Keratinocyte (primary cell): ENCODE measurements around the gene ZDHHC24. TPM values are rescaled to one million over a fixed set of nuclear protein-coding genes. Genes with fewer than 3 reads are reported as not detected.

ENCODE experiments used
- DNase-seq: peaks from one replicate; pipeline ENCODE4 v3.0.0-alpha.2; 2011; ENCODE audit warnings: low read depth, missing footprints, low spot score
- FAIRE-seq: peaks from 2 replicates; lab custom pipeline; 2011; peaks lifted over from hg19 to GRCh38; lab: Jason Lieb, UNC
- H2AFZ ChIP-seq: 2 replicates; pipeline ENCODE4 v1.6.0; 2012; ENCODE audit warnings: low read length, control low read depth, inconsistent platforms; ENCODE audit not compliant: control insufficient read depth
- H3K27ac ChIP-seq: 2 replicates; pipeline ENCODE4 v1.5.1; 2011; ENCODE audit warnings: low read length; ENCODE audit not compliant: control insufficient read depth, insufficient read depth
- H3K27me3 ChIP-seq: 3 replicates; pipeline ENCODE4 v1.6.0; 2011; ENCODE audit warnings: low read length; ENCODE audit not compliant: control insufficient read depth, insufficient read depth; ENCODE audit errors: extremely low read depth
- H3K36me3 ChIP-seq, 2 experiments: 2 replicates in 1 of 2; 3 replicates in 1 of 2; pipeline ENCODE4 v1.5.1; 2011; ENCODE audit warnings: low read length in 2 of 2, mild to moderate bottlenecking in 1 of 2; ENCODE audit not compliant: control insufficient read depth in 2 of 2, insufficient read depth in 2 of 2; ENCODE audit errors: extremely low read depth in 1 of 2
- H3K4me1 ChIP-seq: 3 replicates; pipeline ENCODE4 v1.5.1; 2011; ENCODE audit warnings: low read length; ENCODE audit not compliant: control insufficient read depth, insufficient read depth; ENCODE audit errors: extremely low read depth
- H3K4me2 ChIP-seq: 3 replicates; pipeline ENCODE4 v1.6.0; 2011; ENCODE audit warnings: low read depth, low read length; ENCODE audit not compliant: control insufficient read depth, insufficient read depth; ENCODE audit errors: extremely low read depth
- H3K4me3 ChIP-seq, 3 experiments: fragments of 200-600 bp in 1 of 3; sonication (generic) in 1 of 3; 2 replicates in 2 of 3; 3 replicates in 1 of 3; pipeline ENCODE4 v1.5.1; 2011 to 2016; ENCODE audit warnings: low read length in 3 of 3, mild to moderate bottlenecking in 3 of 3, control low read depth in 2 of 3, inconsistent platforms in 1 of 3, low read depth in 1 of 3, mixed read lengths in 1 of 3, mixed run types in 1 of 3, moderate library complexity in 1 of 3; ENCODE audit not compliant: control insufficient read depth in 2 of 3, insufficient read depth in 2 of 3; ENCODE audit errors: extremely low read depth in 1 of 3
- H3K79me2 ChIP-seq: 2 replicates; pipeline ENCODE4 v1.6.0; 2012; ENCODE audit warnings: low read length; ENCODE audit not compliant: control insufficient read depth, insufficient read depth
- H3K9ac ChIP-seq: 3 replicates; pipeline ENCODE4 v1.6.0; 2011; ENCODE audit warnings: low read length; ENCODE audit not compliant: control insufficient read depth, insufficient read depth; ENCODE audit errors: extremely low read depth
- H3K9me1 ChIP-seq: 3 replicates; pipeline ENCODE4 v1.6.0; 2011; ENCODE audit warnings: low read length; ENCODE audit not compliant: control insufficient read depth, insufficient read depth; ENCODE audit errors: extremely low read depth
- H3K9me3 ChIP-seq: 2 replicates; pipeline ENCODE4 v1.5.1; 2012; ENCODE audit warnings: low read depth, low read length; ENCODE audit not compliant: control insufficient read depth
- H4K20me1 ChIP-seq: 3 replicates; pipeline ENCODE4 v1.6.0; 2011; ENCODE audit warnings: low read length; ENCODE audit not compliant: control insufficient read depth, insufficient read depth; ENCODE audit errors: extremely low read depth
- EZH2 ChIP-seq: IDR thresholded peaks from one replicate; pipeline ENCODE4 v1.6.1; 2012; ENCODE audit warnings: inconsistent platforms, mild to moderate bottlenecking, low read length, moderate library complexity
- dilution Hi-C: fragments of 300-500 bp; cut with MboI; formaldehyde crosslinking; loops from one replicate; pipeline ENCODE4 v1.7.0; 2020; ENCODE audit warnings: low sequenced_read_pairs; ENCODE audit not compliant: extremely low pct_ligation_motif_present
- polyA plus RNA-seq, 5 experiments: library from polyadenylated mRNA; depleted of rRNA in 3 of 5; stranded (reverse) in 3 of 5; stranded (forward) in 1 of 5; unstranded in 1 of 5; fragments of >200 nt; gene quantifications; 1 replicate in 1 of 5; 2 replicates in 3 of 5; 3 replicates in 1 of 5; pipeline versions ENCODE4 v1.2.1 to v1.2.3, GENCODE V29; 2011 to 2012; ENCODE audit warnings: missing spikeins in 2 of 5, low read depth in 1 of 5, low replicate concordance in 1 of 5
- TF ChIP-seq, protein P1 (sequence below), 3 experiments: IDR thresholded peaks in 1 of 3; conservative IDR thresholded peaks in 1 of 3; optimal IDR thresholded peaks in 1 of 3; 2 replicates in 2 of 3; 3 replicates in 1 of 3; pipeline versions ENCODE3 to v1.5.1; 2011; ENCODE audit warnings: low read length in 3 of 3, mild to moderate bottlenecking in 3 of 3, moderate library complexity in 2 of 3, control low read depth in 1 of 3, inconsistent platforms in 1 of 3; ENCODE audit not compliant: insufficient read depth in 2 of 3; ENCODE audit errors: extremely low read depth in 1 of 3

ZDHHC24 gene
- polyA plus RNA-seq, 1 donor (not counting 4 experiments of a cell fraction or from before 2014, with no cell fraction given): 4.8 TPM

DNA sequence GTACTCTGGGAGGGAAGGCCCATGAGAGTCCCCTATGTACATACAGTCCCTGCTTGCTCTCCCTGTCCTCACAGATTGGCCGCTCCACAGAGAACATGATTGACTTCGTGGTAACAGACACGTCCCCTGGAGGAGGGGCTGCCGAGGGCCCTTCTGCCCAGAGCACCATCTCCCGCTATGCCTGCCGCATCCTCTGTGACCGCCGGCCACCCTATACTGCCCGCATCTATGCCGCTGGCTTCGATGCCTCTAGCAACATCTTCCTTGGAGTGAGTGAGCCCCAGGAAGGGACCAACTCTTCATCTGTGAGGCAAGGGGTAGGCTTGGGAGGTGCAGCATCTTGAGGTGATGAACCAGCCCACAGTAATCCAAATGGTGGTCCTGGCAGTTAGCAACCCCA, 72.7 kb downstream of the ZDHHC24 start:
- no peaks in the 10 kb centered on the region for H3K27me3 ChIP-seq
- no peak overlapping the region for H2AFZ ChIP-seq
- H3K4me3 ChIP-seq: no peak overlapping the region
- no peak overlapping the region for H3K4me2 ChIP-seq
- dilution Hi-C loops: no loop called here
- H3K9me3 ChIP-seq: no peaks in the 10 kb centered on the region
- no peak overlapping the region for H3K27ac ChIP-seq
- H3K36me3 ChIP-seq: peaks cover 7 to 13% of the 10 kb centered on the region in 2 experiments
- FAIRE-seq (no peak), DNase-seq (no peak)
- no peaks in the 10 kb centered on the region for H3K9me1 ChIP-seq
- H3K9ac ChIP-seq: no peak overlapping the region
- no peaks in the 10 kb centered on the region for H3K79me2 ChIP-seq
- no peak for TF ChIP-seq EZH2
- TF ChIP-seq, protein P1, sequence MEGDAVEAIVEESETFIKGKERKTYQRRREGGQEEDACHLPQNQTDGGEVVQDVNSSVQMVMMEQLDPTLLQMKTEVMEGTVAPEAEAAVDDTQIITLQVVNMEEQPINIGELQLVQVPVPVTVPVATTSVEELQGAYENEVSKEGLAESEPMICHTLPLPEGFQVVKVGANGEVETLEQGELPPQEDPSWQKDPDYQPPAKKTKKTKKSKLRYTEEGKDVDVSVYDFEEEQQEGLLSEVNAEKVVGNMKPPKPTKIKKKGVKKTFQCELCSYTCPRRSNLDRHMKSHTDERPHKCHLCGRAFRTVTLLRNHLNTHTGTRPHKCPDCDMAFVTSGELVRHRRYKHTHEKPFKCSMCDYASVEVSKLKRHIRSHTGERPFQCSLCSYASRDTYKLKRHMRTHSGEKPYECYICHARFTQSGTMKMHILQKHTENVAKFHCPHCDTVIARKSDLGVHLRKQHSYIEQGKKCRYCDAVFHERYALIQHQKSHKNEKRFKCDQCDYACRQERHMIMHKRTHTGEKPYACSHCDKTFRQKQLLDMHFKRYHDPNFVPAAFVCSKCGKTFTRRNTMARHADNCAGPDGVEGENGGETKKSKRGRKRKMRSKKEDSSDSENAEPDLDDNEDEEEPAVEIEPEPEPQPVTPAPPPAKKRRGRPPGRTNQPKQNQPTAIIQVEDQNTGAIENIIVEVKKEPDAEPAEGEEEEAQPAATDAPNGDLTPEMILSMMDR (optimal IDR thresholded peaks at IDR 0.05 in 1 of 3, IDR thresholded peaks at IDR 0.05 in 1 of 3, conservative IDR thresholded peaks at IDR 0.05 in 1 of 3; ENCODE audit: extremely low read depth in 1 of 3, insufficient read depth in 2 of 3, low read length in 3 of 3): no peak
- H3K4me1 ChIP-seq: peaks cover 7% of the 10 kb centered on the region
- no peaks in the 10 kb centered on the region for H4K20me1 ChIP-seq

DNA sequence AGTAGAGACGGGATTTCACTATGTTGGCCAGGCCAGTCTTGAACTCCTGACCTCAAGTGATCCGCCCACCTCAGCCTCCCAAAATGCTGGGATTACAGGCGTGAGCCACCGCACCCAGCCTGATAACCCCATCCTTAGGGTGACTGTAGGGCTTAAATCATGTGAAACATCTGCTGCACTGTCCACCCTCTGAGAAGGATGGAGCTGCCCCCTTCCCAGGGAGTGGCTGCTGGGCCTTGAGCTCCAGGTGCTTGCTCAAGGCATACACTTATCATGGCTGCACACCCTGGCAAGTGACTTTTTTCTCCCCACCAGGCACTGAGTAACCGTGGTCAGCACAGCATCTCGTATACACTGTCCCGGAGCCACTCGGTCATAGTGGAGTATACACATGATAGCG, 73.8 kb downstream of the ZDHHC24 start:
- peaks cover 14% of the 10 kb centered on the region for H3K4me1 ChIP-seq
- H4K20me1 ChIP-seq: no peaks in the 10 kb centered on the region
- H3K79me2 ChIP-seq: no peaks in the 10 kb centered on the region
- no peak overlapping the region for H2AFZ ChIP-seq
- no peak overlapping the region for H3K4me2 ChIP-seq
- H3K9me1 ChIP-seq: no peaks in the 10 kb centered on the region
- TF ChIP-seq EZH2: no peak
- TF ChIP-seq, protein P1 (optimal IDR thresholded peaks at IDR 0.05 in 1 of 3, IDR thresholded peaks at IDR 0.05 in 1 of 3, conservative IDR thresholded peaks at IDR 0.05 in 1 of 3; ENCODE audit: extremely low read depth in 1 of 3, insufficient read depth in 2 of 3, low read length in 3 of 3): no peak
- dilution Hi-C loops: no loop called here
- FAIRE-seq (no peak), DNase-seq (no peak)
- no peak overlapping the region for H3K27ac ChIP-seq
- no peaks in the 10 kb centered on the region for H3K9me3 ChIP-seq
- no peaks in the 10 kb centered on the region for H3K27me3 ChIP-seq
- peaks cover 7 to 13% of the 10 kb centered on the region in 2 experiments for H3K36me3 ChIP-seq
- H3K9ac ChIP-seq: no peak overlapping the region
- no peak overlapping the region for H3K4me3 ChIP-seq
